LNCaP clone FGC (cell line): ENCODE results near the gene ARID1B.

Experiments used
- DNase-seq: peaks from one replicate; pipeline ENCODE4 v3.0.0-alpha.2; 2011; ENCODE audit warnings: low read depth
- H3K4me3 ChIP-seq: 2 replicates; pipeline ENCODE4 v1.5.1; 2011; ENCODE audit warnings: mild to moderate bottlenecking, low read depth, low read length, control low read depth
- TF ChIP-seq, protein P1 (sequence below): IDR thresholded peaks from 2 replicates; pipeline ENCODE4 v1.5.1; 2012; ENCODE audit warnings: mild to moderate bottlenecking; ENCODE audit not compliant: control insufficient read depth, insufficient read depth; ENCODE audit errors: extremely low read depth

ARID1B gene

DNA sequence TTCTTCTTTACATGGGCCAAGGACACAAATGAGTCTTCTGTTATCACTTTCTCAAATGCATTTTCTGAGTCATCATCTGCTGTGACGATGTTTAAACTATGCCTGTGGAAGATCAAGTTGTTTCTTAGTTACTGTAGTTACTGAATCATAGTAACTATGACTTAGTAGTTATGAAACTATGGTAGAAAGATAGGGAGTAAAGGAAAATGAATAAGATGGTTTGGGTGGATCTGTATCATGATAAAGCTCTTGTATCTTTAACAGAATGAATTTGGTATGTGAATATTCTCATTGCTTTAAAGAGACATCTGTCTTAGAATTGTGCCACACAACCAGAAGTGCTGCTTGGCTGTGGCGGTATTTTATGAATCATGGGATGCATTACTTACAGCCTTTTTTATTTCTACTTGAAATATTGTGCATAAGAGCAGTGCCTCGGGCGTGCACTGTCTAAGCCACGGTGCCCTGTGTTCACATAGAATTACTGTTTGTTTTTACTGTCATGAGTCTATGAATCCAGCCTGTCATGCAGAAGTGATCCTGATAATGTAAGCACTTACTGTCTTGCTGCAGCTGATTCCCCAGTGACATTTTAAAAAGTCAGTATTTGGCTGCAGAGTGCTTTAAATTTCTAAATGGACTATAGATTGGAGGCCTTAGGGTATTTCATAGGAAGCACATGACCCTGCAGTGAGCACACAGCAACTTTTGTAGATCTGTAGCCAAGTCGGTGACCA is 330.9 kb downstream of the ARID1B start:
- TF ChIP-seq, protein P1, sequence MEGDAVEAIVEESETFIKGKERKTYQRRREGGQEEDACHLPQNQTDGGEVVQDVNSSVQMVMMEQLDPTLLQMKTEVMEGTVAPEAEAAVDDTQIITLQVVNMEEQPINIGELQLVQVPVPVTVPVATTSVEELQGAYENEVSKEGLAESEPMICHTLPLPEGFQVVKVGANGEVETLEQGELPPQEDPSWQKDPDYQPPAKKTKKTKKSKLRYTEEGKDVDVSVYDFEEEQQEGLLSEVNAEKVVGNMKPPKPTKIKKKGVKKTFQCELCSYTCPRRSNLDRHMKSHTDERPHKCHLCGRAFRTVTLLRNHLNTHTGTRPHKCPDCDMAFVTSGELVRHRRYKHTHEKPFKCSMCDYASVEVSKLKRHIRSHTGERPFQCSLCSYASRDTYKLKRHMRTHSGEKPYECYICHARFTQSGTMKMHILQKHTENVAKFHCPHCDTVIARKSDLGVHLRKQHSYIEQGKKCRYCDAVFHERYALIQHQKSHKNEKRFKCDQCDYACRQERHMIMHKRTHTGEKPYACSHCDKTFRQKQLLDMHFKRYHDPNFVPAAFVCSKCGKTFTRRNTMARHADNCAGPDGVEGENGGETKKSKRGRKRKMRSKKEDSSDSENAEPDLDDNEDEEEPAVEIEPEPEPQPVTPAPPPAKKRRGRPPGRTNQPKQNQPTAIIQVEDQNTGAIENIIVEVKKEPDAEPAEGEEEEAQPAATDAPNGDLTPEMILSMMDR = no peak
- H3K4me3 ChIP-seq = no peak overlapping the region
- no peak for DNase-seq

DNA sequence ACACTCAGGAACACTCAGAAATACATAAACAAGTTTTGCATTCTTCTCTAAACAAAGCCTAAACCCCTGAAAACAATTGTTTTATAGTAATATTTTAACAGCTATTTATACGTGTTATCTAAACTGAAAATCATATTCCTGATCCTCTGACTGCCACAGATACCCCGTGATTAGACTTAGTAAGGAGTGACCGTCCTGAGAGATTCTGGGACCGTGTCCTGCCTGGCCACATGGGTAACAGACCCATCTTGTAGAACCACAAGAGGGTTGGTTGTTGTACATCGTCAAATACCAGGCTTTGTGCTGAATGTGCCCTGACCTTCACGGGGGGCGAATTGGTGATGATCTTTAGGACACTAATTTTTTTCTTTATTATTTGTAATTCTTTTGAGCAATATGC is 331.7 kb downstream of the ARID1B start:
- no peak overlapping the region for H3K4me3 ChIP-seq
- no peak for DNase-seq
- TF ChIP-seq, protein P1 = no peak

DNA sequence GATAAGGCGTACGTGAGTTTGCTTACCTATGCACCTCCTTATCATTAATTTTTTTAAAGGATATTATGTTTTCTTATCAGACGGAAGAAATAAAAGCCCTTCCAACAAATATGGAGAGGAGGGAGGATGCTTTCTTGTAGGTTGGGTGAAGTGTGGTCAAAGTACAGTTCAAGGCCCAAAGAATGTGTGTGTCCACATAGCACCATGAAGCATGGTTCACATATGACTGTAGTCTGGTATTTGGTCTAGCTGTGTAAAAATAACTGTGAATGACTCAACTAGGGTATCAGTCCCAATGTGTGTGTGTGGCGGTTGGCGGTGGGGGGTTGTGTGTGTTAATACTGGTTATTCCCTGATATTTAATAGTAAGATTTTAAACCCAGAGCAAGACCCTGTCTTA is 333.4 kb downstream of the ARID1B start:
- DNase-seq = no peak
- TF ChIP-seq, protein P1 = no peak
- no peak overlapping the region for H3K4me3 ChIP-seq

DNA sequence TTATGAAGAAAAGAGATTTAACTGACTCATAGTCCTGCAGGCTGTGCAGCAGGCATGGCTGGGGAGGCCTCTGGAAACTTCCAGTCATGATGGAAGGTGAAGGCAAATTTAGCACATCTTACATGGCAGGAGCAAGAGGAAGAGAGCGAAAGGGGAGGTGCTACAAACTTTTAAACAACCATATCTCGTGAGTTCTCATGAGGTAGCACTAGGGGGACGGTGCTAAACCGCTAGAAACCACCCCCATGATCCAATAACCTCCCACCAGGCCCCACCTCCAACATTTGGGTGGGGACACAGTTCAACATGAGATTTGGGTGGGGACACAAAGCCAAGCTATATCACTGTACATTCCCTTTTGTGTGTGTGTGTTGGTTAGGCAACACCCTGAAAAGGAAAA is 336.2 kb downstream of the ARID1B start:
- DNase-seq = no peak
- TF ChIP-seq, protein P1 = no peak
- no peak overlapping the region for H3K4me3 ChIP-seq

DNA sequence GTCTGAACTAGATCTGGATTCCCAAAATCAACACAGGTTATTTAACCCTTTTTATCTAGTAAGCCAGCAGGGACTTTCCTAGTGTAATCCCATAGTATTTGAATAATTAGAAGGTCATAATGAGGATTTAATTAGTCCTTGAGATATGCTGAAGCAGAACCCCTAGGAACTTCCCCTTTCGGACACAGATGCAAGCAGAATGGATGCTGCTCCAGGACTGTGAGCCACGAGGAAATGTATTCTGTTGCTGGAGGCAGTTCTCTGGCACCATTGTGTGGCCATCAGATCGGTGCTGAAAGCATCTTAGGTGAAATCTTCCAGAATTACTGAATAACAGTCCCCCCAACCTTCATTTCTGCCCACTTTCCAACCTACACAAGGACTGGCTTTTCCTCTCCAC is 339.2 kb downstream of the ARID1B start:
- TF ChIP-seq, protein P1 = no peak
- DNase-seq = no peak
- no peak overlapping the region for H3K4me3 ChIP-seq

DNA sequence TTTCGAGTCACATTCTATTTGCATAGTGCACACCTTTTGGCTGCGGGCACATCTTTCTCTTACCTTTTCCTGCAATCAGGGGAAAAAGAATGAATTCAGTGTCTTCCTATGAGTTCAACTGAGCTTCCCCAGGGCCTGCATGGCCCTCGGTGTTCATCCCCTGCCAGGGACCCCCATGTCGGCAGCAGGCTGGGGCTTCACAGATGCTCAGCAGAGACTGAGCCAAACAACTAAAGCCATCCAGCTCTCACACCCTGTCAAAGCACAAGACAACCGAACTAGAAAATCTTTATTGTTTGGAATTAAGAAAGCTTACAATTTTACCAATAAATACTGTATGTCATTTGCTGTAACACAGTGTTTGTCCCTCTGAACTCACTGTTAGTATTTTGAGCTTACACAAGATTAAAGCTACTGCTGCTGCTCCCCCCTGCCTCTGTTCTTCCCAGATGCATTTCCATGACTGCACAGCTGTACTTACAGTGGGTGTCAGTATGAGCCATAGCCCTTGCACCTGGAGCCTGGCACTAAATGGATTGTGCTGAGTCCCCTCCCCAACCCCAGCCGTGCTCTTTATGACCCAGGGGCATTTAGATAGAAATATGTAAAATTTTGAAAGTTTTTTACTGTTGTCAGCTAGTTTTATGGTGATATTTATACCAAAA is 340.4 kb downstream of the ARID1B start:
- DNase-seq = no peak
- H3K4me3 ChIP-seq = no peak overlapping the region
- TF ChIP-seq, protein P1 = no peak

DNA sequence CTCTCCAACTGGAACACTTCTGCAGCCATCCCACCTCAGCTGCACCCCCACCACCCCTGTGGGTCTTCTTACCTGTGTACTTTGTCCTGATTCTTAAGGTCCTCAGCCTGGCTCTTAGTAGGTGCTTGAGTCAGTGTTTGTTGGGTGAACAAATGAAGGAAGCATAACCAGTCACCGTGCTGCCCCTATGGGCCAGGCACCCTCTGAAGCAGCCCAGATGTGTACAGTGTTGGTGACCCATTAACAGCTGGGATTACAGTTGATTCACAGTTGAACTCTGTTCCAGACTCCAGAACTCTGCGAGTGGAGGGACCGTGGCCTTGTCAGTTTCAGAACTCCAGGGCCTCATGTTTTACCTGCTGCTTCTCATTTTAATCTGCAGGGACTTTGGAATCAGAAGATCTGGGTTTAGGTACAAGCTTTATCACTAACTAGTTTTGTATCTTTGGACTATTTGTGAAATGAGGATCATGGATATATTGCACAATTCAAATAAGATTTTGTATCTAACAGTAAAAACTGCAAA is 342.4 kb downstream of the ARID1B start:
- no peak overlapping the region for H3K4me3 ChIP-seq
- TF ChIP-seq, protein P1 = no peak
- no peak for DNase-seq
